WTC11 (cell line): Measurements from ENCODE around the gene KLHL35. TPM values are rescaled to one million over a fixed set of nuclear protein-coding genes. Genes with fewer than 3 reads are reported as not detected.

Experiments used
- ATAC-seq: fragments of 200-7000 bp; cut with Tn5 transposase; 2 replicates; pipeline ENCODE4 v1.10.0; 2021; ENCODE audit warnings: mild to moderate bottlenecking, moderate library complexity
- CTCF ChIA-PET: fragments of 300-600 bp; sonication (Branson Sonifier 250); formaldehyde crosslinking; loops from one replicate; lab custom pipeline; 2021; ENCODE audit warnings: antibody characterized with exemption; lab: Charles Lee
- POLR2A ChIA-PET: fragments of 350-600 bp; sonication (Branson Sonifier 250); formaldehyde crosslinking; loops from one replicate; lab custom pipeline; 2021; ENCODE audit warnings: antibody characterized with exemption; lab: Charles Lee
- DNase-seq: peaks from one replicate; pipeline ENCODE4 v3.0.0; 2021; ENCODE audit warnings: low spot score
- H3K27ac Mint-ChIP-seq: 2 replicates; pipeline ENCODE4 v1.8.0; 2021; ENCODE audit warnings: mixed read lengths
- H3K27me3 Mint-ChIP-seq: 2 replicates; pipeline ENCODE4 v1.8.0; 2021; ENCODE audit warnings: low read depth, mild to moderate bottlenecking, moderate library complexity, mixed read lengths
- H3K36me3 Mint-ChIP-seq: 2 replicates; pipeline ENCODE4 v1.8.0; 2021; ENCODE audit warnings: mixed read lengths
- H3K4me1 Mint-ChIP-seq: 2 replicates; pipeline ENCODE4 v1.8.0; 2022; ENCODE audit warnings: mixed read lengths
- H3K4me3 Mint-ChIP-seq: 2 replicates; pipeline ENCODE4 v1.8.0; 2021; ENCODE audit warnings: mild to moderate bottlenecking, moderate library complexity, mixed read lengths
- H3K9me3 Mint-ChIP-seq: 2 replicates; pipeline ENCODE4 v1.8.0; 2021; ENCODE audit warnings: mixed read lengths
- E2F5 ChIP-seq: sonication (generic); formaldehyde crosslinking; IDR thresholded peaks from 2 replicates; pipeline ENCODE4 v1.8.1; 2022; ENCODE audit warnings: mild to moderate bottlenecking, moderate library complexity, missing genetic modification reagents
- ELF4 ChIP-seq: sonication (generic); formaldehyde crosslinking; IDR thresholded peaks from 2 replicates; pipeline ENCODE4 v1.8.1; 2022; ENCODE audit warnings: low read depth, mild to moderate bottlenecking, moderate library complexity, missing genetic modification reagents
- FOXJ3 ChIP-seq: sonication (generic); formaldehyde crosslinking; IDR thresholded peaks from 2 replicates; pipeline ENCODE4 v1.9.0; 2021; ENCODE audit warnings: missing genetic modification reagents, mild to moderate bottlenecking, borderline replicate concordance
- KAT7 ChIP-seq: sonication (generic); formaldehyde crosslinking; IDR thresholded peaks from 2 replicates; pipeline ENCODE4 v1.8.1; 2023; ENCODE audit warnings: missing genetic modification reagents, mild to moderate bottlenecking, borderline replicate concordance
- MAX ChIP-seq: sonication (generic); formaldehyde crosslinking; IDR thresholded peaks from 2 replicates; pipeline ENCODE4 v1.8.0; 2022; ENCODE audit warnings: mild to moderate bottlenecking, missing genetic modification reagents
- MXD4 ChIP-seq: fragments of 250-450 bp; sonication (Bioruptor Pico); IDR thresholded peaks from 2 replicates; pipeline ENCODE4 v1.8.0; 2021; ENCODE audit warnings: mild to moderate bottlenecking, moderate library complexity, borderline replicate concordance
- NFE2L1 ChIP-seq: sonication (generic); formaldehyde crosslinking; IDR thresholded peaks from 2 replicates; pipeline ENCODE4 v1.8.1; 2023; ENCODE audit warnings: missing genetic modification reagents
- NFYB ChIP-seq: sonication (generic); formaldehyde crosslinking; conservative IDR thresholded peaks from 2 replicates; pipeline ENCODE4 v1.8.0; 2022; ENCODE audit warnings: low read depth, missing genetic modification reagents
- NR2C2 ChIP-seq: sonication (generic); formaldehyde crosslinking; IDR thresholded peaks from 2 replicates; pipeline ENCODE4 v1.8.0; 2022; ENCODE audit warnings: mild to moderate bottlenecking, missing genetic modification reagents
- PREB ChIP-seq: sonication (generic); formaldehyde crosslinking; IDR thresholded peaks from 2 replicates; pipeline ENCODE4 v1.8.1; 2022; ENCODE audit warnings: mild to moderate bottlenecking, missing genetic modification reagents, moderate library complexity, borderline replicate concordance
- SP1 ChIP-seq: sonication (generic); formaldehyde crosslinking; conservative IDR thresholded peaks from 2 replicates; pipeline ENCODE4 v1.8.1; 2022; ENCODE audit warnings: missing genetic modification reagents
- TCF7 ChIP-seq: sonication (generic); formaldehyde crosslinking; IDR thresholded peaks from 2 replicates; pipeline ENCODE4 v1.8.0; 2022; ENCODE audit warnings: mild to moderate bottlenecking, low read depth, missing genetic modification reagents, moderate library complexity
- TEAD1 ChIP-seq: sonication (generic); formaldehyde crosslinking; IDR thresholded peaks from 2 replicates; pipeline ENCODE4 v1.8.0; 2022; ENCODE audit warnings: mild to moderate bottlenecking, missing genetic modification reagents
- ZBTB21 ChIP-seq: sonication (generic); formaldehyde crosslinking; IDR thresholded peaks from 2 replicates; pipeline ENCODE4 v1.8.1; 2023; ENCODE audit warnings: mild to moderate bottlenecking, missing genetic modification reagents, borderline replicate concordance
- ZNF121 ChIP-seq: sonication (generic); formaldehyde crosslinking; IDR thresholded peaks from 2 replicates; pipeline ENCODE4 v1.8.0; 2023; ENCODE audit warnings: missing genetic modification reagents
- ZNF232 ChIP-seq: sonication (generic); formaldehyde crosslinking; IDR thresholded peaks from 2 replicates; pipeline ENCODE4 v1.8.0; 2022; ENCODE audit warnings: mild to moderate bottlenecking, missing genetic modification reagents
- ZNF263 ChIP-seq: sonication (generic); formaldehyde crosslinking; IDR thresholded peaks from 2 replicates; pipeline ENCODE4 v1.8.1; 2022; ENCODE audit warnings: low read depth, mild to moderate bottlenecking, moderate library complexity, missing genetic modification reagents
- ZNF396 ChIP-seq: fragments of 250-450 bp; sonication (Bioruptor Pico); IDR thresholded peaks from 2 replicates; pipeline ENCODE4 v1.8.0; 2021; ENCODE audit warnings: mild to moderate bottlenecking, moderate library complexity, borderline replicate concordance
- ZNF532 ChIP-seq: fragments of 250-450 bp; sonication (Bioruptor Pico); IDR thresholded peaks from 2 replicates; pipeline ENCODE4 v1.9.0; 2021; ENCODE audit warnings: mild to moderate bottlenecking, borderline replicate concordance
- ZNF671 ChIP-seq: fragments of 250-450 bp; sonication (Bioruptor Pico); IDR thresholded peaks from 2 replicates; pipeline ENCODE4 v1.8.0; 2021; ENCODE audit warnings: mild to moderate bottlenecking
- ZSCAN18 ChIP-seq: fragments of 250-450 bp; sonication (Bioruptor Pico); IDR thresholded peaks from 2 replicates; pipeline ENCODE4 v2.1.2; 2022; ENCODE audit warnings: mild to moderate bottlenecking, moderate library complexity
- total RNA-seq: library from RNA; stranded (reverse); gene quantifications from 3 replicates; pipeline ENCODE4 v1.2.3, GENCODE V29; 2021

KLHL35 gene
- total RNA-seq, 1 experiment from 2014 or later, result 0.22 TPM

GRCh38 chr11:75478783-75479596 lies 46.0 kb upstream of the KLHL35 start (continued):
- TF ChIP-seq ZNF532 (CRISPR knock-in tag), result no peak
- TF ChIP-seq MXD4 (CRISPR knock-in tag), result no peak
- TF ChIP-seq TEAD1 (CRISPR knock-in tag), result no peak
- no peak for TF ChIP-seq ZNF121 (CRISPR knock-in tag)
- no peak for TF ChIP-seq NR2C2 (CRISPR knock-in tag)
- TF ChIP-seq NFYB (CRISPR knock-in tag), result no peak
- no peak for TF ChIP-seq E2F5 (CRISPR knock-in tag)
- TF ChIP-seq ZNF396, result no peak
- no peak for TF ChIP-seq MAX
- no peak for TF ChIP-seq NFE2L1 (CRISPR knock-in tag)

GRCh38 chr11:75477614-75477935 lies 44.6 kb upstream of the KLHL35 start:
- no peaks in the 10 kb centered on the region; the same call in 1 of the 2 replicates for H3K27me3 Mint-ChIP-seq
- no peak for ATAC-seq
- no peak overlapping the region for H3K4me3 Mint-ChIP-seq
- H3K4me1 Mint-ChIP-seq, result peaks cover 22% of the 10 kb centered on the region
- TF ChIP-seq ZNF232 (CRISPR knock-in tag) (no peak), NR2C2 (CRISPR knock-in tag) (no peak), ZNF671 (CRISPR knock-in tag) (no peak), PREB (CRISPR knock-in tag) (no peak), ELF4 (CRISPR knock-in tag) (no peak), FOXJ3 (CRISPR knock-in tag) (no peak), ZBTB21 (CRISPR knock-in tag) (no peak), ZNF263 (CRISPR knock-in tag) (no peak), TCF7 (CRISPR knock-in tag) (no peak), ZSCAN18 (CRISPR knock-in tag) (no peak), SP1 (CRISPR knock-in tag) (no peak), KAT7 (no peak), TEAD1 (CRISPR knock-in tag) (no peak), ZNF396 (no peak)
- H3K27ac Mint-ChIP-seq, result no peak overlapping the region
- H3K36me3 Mint-ChIP-seq, result no peaks in the 10 kb centered on the region
- ChIA-PET CTCF (interaction anchor here (4.8 kb wide), 1 partner anchor 25 kb away, joined by 34 read pairs; no protein-coding TSS in a partner anchor), POLR2A (no interaction called here)
- H3K9me3 Mint-ChIP-seq, result no peaks in the 10 kb centered on the region
- DNase-seq, result no peak
